Thyroid gland (tissue), 4 donors: Measurements from ENCODE around the gene CD3G.

ENCODE experiments used
- POLR2A ChIP-seq, 2 donors: fragments of 450-650 bp; IDR thresholded peaks; one replicate each; pipeline ENCODE4 v1.6.1; 2017; ENCODE audit warnings: antibody characterized with exemption in 2 of 2, mild to moderate bottlenecking in 2 of 2, moderate library complexity in 1 of 2
- TF ChIP-seq, protein P1 (sequence below), 6 experiments: fragments of 200-600 bp in 3 of 6; fragments of 450-650 bp in 3 of 6; sonication (generic) in 3 of 6; IDR thresholded peaks; one replicate each; pipeline ENCODE4 v1.5.1; 2016 to 2019; ENCODE audit warnings: antibody characterized with exemption in 6 of 6, mild to moderate bottlenecking in 2 of 6, inconsistent platforms in 1 of 6, moderate library complexity in 1 of 6

DNA sequence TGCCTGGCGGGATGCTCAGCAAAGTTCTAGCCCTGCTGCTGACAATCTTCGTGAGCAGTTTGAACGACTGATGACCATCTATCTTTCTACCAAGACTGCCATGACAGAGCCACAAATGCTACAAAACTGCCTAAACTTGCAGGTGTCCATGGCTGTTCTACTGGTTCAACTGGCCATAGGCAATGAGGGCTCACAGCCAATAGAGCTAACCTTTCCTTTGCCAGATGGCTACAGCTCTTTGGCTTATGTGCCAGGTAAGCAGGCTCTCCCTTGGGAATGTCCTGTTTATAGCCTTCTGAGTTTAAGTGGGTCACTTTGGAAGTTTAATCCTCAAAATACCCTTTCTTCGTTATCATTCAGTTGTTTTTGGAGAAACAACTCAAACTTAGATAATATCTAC is 35.4 kb downstream of the CD3G start:
- TF ChIP-seq, protein P1, sequence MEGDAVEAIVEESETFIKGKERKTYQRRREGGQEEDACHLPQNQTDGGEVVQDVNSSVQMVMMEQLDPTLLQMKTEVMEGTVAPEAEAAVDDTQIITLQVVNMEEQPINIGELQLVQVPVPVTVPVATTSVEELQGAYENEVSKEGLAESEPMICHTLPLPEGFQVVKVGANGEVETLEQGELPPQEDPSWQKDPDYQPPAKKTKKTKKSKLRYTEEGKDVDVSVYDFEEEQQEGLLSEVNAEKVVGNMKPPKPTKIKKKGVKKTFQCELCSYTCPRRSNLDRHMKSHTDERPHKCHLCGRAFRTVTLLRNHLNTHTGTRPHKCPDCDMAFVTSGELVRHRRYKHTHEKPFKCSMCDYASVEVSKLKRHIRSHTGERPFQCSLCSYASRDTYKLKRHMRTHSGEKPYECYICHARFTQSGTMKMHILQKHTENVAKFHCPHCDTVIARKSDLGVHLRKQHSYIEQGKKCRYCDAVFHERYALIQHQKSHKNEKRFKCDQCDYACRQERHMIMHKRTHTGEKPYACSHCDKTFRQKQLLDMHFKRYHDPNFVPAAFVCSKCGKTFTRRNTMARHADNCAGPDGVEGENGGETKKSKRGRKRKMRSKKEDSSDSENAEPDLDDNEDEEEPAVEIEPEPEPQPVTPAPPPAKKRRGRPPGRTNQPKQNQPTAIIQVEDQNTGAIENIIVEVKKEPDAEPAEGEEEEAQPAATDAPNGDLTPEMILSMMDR (IDR thresholded peaks at IDR 0.05), result no peak
- no peak for TF ChIP-seq POLR2A (IDR thresholded peaks at IDR 0.05)
